NT2/D1 (cell line): ENCODE data around the gene LCOR.

Experiments
- SUZ12 ChIP-seq: IDR thresholded peaks from 2 replicates; pipeline ENCODE4 v1.6.1; 2011; ENCODE audit not compliant: insufficient read length, insufficient read depth; ENCODE audit errors: extremely low read depth
- ZNF274 ChIP-seq: IDR thresholded peaks from 2 replicates; pipeline ENCODE4 v1.6.1; 2011; ENCODE audit warnings: mild to moderate bottlenecking, low read depth, low read length

DNA sequence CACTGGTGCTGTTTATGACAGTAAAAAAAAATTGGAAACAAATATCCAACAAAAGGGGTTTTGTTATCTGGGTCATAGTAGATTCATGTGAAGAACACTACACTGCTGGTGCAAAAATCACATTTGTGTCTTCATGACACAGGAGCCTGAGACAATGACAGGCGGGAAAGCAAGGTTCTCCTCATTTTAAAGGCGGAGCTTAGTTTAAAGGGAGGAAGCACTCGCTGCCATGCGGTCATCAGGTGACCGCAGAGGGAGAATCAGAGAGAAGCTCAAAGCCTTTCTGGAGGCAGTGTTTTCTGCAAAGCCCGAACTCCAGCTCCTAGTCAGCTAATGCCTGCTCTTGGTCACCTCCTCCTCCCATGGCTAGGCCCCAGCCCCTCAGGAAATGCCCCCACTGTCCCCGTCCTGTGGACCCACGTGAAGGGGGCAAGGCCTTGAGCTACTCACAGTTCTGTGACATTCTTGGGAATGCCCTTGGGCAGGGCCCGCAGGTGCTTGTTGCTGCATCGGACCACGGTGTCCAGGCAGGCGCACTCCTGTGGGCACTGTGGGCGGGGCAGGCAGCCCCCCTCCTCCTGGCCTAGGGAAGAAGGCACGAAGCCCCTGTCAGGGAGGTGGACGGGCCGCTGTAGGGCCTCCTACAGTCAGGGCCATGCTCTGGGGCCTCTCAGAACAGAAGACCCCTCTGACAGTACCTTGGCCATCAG is 207.6 kb downstream of the LCOR start:
- no peak for TF ChIP-seq SUZ12
- TF ChIP-seq ZNF274 = no peak
